PC-9 (cell line): ENCODE data around the gene AQP1.

Experiments used
- EZH2 ChIP-seq: fragments of 200-600 bp; sonication (generic); IDR thresholded peaks from 2 replicates; pipeline ENCODE4 v1.8.0; 2017; ENCODE audit warnings: antibody characterized with exemption, low read depth
- TF ChIP-seq, protein P1 (sequence below): fragments of 200-600 bp; sonication (generic); conservative IDR thresholded peaks from 2 replicates; pipeline ENCODE4 v1.6.1; 2017; ENCODE audit warnings: mixed run types, antibody characterized with exemption, mild to moderate bottlenecking, moderate library complexity

DNA sequence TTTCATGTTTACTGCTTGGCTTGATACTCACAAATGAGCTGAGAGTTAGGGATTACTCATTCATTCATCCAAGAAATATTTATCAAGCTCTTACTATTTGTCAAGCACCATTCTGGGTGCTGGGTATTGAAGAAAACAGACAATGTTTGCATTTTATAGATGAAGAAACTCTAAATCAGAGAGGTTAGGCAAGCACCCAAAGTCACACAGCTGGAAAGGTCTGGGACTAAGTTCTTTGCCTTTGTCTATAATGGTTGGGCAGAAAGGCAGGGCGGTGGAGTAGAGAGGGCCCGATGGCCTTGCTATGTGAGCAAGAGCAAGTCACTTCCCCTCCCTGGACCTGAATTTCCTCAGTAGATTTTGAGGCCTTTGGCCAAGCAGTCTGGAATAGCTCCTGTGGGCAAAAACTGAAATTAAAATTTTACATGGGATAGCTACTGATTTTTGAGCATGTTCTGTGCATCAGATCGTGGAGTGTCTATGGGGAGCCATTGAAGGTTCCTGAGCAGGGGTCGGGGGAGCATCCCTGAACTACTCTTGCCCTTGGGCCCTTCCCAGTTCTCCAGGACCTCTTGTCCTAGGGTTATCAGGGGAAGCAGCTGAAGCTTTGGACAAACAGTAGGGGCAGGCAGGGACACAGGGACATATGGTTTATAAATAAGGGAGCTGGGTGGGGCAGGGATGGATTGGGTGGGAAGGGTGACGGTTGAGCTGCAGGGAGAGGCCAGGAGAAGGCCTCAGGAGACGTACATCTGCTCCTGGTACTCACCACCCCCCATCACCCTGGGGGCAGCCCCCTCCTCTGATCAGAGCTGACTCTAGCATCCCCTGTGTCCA lies 23.3 kb downstream of the AQP1 start:
- TF ChIP-seq, protein P1, sequence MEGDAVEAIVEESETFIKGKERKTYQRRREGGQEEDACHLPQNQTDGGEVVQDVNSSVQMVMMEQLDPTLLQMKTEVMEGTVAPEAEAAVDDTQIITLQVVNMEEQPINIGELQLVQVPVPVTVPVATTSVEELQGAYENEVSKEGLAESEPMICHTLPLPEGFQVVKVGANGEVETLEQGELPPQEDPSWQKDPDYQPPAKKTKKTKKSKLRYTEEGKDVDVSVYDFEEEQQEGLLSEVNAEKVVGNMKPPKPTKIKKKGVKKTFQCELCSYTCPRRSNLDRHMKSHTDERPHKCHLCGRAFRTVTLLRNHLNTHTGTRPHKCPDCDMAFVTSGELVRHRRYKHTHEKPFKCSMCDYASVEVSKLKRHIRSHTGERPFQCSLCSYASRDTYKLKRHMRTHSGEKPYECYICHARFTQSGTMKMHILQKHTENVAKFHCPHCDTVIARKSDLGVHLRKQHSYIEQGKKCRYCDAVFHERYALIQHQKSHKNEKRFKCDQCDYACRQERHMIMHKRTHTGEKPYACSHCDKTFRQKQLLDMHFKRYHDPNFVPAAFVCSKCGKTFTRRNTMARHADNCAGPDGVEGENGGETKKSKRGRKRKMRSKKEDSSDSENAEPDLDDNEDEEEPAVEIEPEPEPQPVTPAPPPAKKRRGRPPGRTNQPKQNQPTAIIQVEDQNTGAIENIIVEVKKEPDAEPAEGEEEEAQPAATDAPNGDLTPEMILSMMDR = no peak
- TF ChIP-seq EZH2 = no peak
